Fibroblast of villous mesenchyme (primary cell): ENCODE data around the gene CCND1. TPM values are rescaled to one million over a fixed set of nuclear protein-coding genes. Genes with fewer than 3 reads are reported as not detected.

ENCODE experiments used
- DNase-seq: peaks from one replicate; pipeline ENCODE4 v3.0.0-alpha.2; 2010; ENCODE audit warnings: low read depth
- H3K4me3 ChIP-seq: 2 replicates; pipeline ENCODE4 v1.5.1; 2011; ENCODE audit warnings: low read depth, mild to moderate bottlenecking, low read length
- CTCF ChIP-seq: IDR thresholded peaks from 2 replicates; pipeline ENCODE4 v1.5.1; 2012; ENCODE audit warnings: low read depth, mild to moderate bottlenecking, low read length; ENCODE audit not compliant: insufficient read depth
- total RNA-seq: library from RNA; depleted of rRNA; stranded (reverse); fragments of >200 nt; gene quantifications from 2 replicates; pipeline ENCODE4 v1.2.3, GENCODE V29; 2012

Gene CCND1
- total RNA-seq, 1 donor = 365 TPM

- peak overlapping the region; percentile 35 for H3K4me3 ChIP-seq
- DNase-seq = peak; percentile 96
- no peak for TF ChIP-seq CTCF
These were observed 4.3 kb upstream of the CCND1 start for GRCh38 chr11:69636512-69637197.

GRCh38 chr11:69637198-69637940 lies 3.6 kb upstream of the CCND1 start:
- no peak for TF ChIP-seq CTCF
- peak overlapping the region; percentile 88 for H3K4me3 ChIP-seq
- DNase-seq = no peak

GRCh38 chr11:69637941-69638871 lies 2.8 kb upstream of the CCND1 start:
- H3K4me3 ChIP-seq = peak overlapping the region; percentile 88
- DNase-seq = peak; percentile 78
- no peak for TF ChIP-seq CTCF

GRCh38 chr11:69638941-69639681 lies 1.8 kb upstream of the CCND1 start:
- H3K4me3 ChIP-seq = peak overlapping the region; percentile 88
- no peak for TF ChIP-seq CTCF
- peak; percentile 98 for DNase-seq

- H3K4me3 ChIP-seq = peak overlapping the region; percentile 88
- no peak for DNase-seq
- TF ChIP-seq CTCF = no peak
These were observed 1.1 kb upstream of the CCND1 start for GRCh38 chr11:69639831-69640230.
